Epithelial cell of esophagus (primary cell): Measurements from ENCODE around the gene CENPK.
"Not testable (repeated sequence)": the region's sequence is repeated elsewhere in the genome, so short reads cannot be mapped to it uniquely, and the experiment has no call there.

Source experiments
- DNase-seq: peaks from one replicate; pipeline ENCODE4 v3.0.0; 2010; ENCODE audit warnings: low read depth
- H3K4me3 ChIP-seq: 2 replicates; pipeline ENCODE4 v1.5.1; 2011; ENCODE audit warnings: mild to moderate bottlenecking, low read length, control low read depth
- TF ChIP-seq, protein P1 (sequence below): IDR thresholded peaks from 2 replicates; pipeline ENCODE4 v1.5.1; 2011; ENCODE audit warnings: low read depth, mild to moderate bottlenecking, low read length, control low read depth, inconsistent platforms; ENCODE audit not compliant: insufficient read depth; ENCODE audit errors: missing control alignments

CENPK gene

GRCh38 chr5:65512170-65512937 is 50.6 kb downstream of the CENPK start:
- TF ChIP-seq, protein P1, sequence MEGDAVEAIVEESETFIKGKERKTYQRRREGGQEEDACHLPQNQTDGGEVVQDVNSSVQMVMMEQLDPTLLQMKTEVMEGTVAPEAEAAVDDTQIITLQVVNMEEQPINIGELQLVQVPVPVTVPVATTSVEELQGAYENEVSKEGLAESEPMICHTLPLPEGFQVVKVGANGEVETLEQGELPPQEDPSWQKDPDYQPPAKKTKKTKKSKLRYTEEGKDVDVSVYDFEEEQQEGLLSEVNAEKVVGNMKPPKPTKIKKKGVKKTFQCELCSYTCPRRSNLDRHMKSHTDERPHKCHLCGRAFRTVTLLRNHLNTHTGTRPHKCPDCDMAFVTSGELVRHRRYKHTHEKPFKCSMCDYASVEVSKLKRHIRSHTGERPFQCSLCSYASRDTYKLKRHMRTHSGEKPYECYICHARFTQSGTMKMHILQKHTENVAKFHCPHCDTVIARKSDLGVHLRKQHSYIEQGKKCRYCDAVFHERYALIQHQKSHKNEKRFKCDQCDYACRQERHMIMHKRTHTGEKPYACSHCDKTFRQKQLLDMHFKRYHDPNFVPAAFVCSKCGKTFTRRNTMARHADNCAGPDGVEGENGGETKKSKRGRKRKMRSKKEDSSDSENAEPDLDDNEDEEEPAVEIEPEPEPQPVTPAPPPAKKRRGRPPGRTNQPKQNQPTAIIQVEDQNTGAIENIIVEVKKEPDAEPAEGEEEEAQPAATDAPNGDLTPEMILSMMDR = no peak
- DNase-seq = peak; percentile 56
- no peak overlapping the region for H3K4me3 ChIP-seq

- TF ChIP-seq, protein P1 = no peak
- peak; percentile 43 for DNase-seq
Measured at GRCh38 chr5:65508978-65509377, 54.0 kb downstream of the CENPK start.

GRCh38 chr5:65506961-65507360 is 56.0 kb downstream of the CENPK start:
- TF ChIP-seq, protein P1 = no peak
- DNase-seq = no peak
- no peak overlapping the region for H3K4me3 ChIP-seq

More at GRCh38 chr5:65508978-65509377, 54.0 kb downstream of the CENPK start:
- no peak overlapping the region for H3K4me3 ChIP-seq

DNA sequence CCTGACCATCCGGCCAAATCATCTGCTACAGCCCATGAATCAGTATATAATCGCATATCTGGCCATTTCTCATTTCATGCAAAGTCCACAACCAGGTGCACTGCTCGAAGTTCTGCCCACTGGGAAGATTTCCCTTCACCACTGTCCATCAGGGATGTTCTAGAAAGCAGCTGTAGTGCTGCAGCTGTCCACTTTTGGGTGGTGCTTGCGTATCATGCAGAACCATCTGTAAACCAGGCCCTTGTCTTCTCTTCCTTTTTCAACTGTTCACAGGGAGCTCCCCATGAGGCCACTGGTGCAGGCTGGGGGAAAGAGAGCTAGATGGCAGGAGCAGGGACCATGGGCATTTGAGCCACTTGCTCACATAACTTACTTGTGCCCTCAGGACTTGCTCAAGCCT is 73.8 kb downstream of the CENPK start:
- TF ChIP-seq, protein P1 = no peak
- no peak for DNase-seq
- no peak overlapping the region for H3K4me3 ChIP-seq

GRCh38 chr5:65488038-65488687 is 74.8 kb downstream of the CENPK start:
- not testable (repeated sequence) for DNase-seq, H3K4me3 ChIP-seq

- not testable (repeated sequence) for H3K4me3 ChIP-seq, DNase-seq
Measured at GRCh38 chr5:65486803-65487202, 76.2 kb downstream of the CENPK start.

GRCh38 chr5:65485405-65485804 is 77.6 kb downstream of the CENPK start:
- no peak overlapping the region for H3K4me3 ChIP-seq
- no peak for DNase-seq
- TF ChIP-seq, protein P1 = no peak
